Right forelimb (tissue), 1 donor: ENCODE measurements around the gene GRB10.

Source experiments
- DNase-seq: peaks from one replicate; pipeline ENCODE4 v3.0.0-alpha.2; 2018

Gene GRB10

DNA sequence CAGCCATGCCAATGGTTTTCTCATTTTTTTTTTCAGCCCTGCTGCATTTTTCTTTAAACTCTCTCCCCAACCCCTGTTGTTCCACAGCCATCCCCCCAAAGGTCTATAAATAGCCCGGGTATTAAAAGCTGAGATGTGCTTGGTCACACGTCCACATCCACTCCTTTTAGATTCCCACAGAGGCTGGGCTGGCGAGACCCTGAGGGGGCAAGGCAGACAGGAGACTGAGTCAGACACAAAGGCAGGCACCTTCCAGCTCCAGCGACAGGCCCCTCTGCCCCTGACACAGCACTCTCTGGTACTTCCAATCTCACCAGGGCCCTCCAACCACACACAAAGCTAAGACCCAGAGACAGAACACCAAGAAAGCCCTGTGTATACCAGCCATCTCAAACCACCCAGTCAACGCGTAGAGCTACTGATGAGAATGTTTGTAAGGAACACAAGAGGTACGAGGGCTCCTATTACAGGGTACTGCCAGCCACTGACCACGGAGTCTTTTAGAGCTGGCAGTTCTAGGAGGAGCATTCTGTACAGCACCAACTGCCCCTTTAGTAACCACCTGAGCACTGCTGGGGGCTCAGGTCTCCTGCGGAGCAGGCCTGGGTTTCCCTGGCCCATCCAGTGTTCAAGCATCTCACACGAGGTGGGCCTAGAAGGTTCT is 153.3 kb downstream of the GRB10 start:
- peak; percentile 32 for DNase-seq

DNA sequence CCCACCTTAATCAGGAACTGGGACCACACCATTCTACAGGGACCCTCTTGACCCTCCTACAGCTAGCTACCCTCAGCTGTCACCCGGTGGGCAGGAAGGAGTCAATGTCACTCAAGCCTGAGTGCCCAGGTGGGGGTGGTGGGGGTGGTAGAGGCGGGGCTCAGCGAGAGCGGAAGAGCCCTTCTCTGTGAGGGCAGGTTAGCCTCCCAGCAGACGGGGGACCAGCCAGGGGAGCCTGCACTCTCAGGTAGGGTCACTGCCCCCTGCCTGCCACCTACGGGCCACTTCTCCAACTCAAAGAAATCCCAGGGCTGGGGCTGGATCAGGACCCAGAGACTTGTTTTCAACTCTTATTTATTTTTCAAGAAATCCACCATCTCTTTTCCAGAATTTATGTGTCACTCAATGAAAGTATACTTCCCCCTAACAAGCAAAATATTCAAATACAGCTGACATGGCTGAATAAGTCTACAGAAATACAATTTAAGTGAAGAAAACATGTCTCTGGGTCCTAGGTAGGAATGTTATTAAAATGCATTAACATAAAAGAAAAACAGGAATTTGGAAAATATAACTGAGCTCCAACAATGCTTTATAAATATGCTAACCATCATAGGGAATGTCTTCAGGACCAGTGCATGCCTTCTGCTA is 154.1 kb downstream of the GRB10 start:
- no peak for DNase-seq

DNA sequence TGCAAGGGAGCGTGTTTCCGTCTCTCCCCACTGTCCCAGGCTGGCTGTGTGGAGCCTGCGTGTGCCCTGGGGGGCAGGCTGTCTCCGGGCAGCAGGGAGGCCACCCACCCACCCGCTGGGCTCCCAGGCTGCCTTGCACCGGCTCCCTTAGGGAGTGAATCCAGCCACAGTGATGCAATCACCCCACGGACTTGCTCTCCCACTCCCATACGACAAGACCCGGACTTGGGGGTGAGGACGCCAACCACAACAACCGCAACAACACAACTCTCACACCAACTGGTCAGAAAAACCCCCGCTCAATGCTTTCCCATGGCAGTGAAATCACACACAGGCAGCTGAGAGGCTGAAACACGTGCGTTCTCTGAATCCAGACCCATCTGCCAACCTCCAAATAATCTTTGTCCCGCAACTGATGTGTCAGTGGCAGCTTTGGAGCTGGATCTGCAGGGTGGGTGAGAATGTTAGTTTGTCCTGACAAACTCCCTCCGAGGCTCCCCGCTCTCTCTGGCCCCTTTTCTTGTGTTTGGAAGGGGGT is 154.8 kb downstream of the GRB10 start:
- DNase-seq: peak; percentile 28

DNA sequence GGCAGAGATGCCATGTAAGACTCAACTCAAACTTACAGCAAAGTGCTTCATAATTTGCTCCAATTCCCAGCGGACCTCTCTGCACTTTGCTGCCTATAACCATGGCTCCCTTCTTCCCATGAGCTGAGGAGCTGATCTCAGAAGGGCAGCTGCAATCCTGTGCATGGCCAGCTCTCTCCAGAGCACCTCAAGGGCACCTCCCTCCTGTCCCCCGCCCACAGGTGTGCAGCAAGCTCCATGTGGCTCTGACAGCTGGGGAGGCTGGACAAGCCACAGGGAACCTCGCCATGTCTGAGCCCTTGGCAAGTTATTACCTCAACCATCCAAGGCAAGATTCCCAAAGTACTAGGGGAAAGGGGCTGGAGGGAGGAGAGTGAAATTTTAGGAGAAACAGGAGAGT is 156.4 kb downstream of the GRB10 start:
- DNase-seq: peak; percentile 5

DNA sequence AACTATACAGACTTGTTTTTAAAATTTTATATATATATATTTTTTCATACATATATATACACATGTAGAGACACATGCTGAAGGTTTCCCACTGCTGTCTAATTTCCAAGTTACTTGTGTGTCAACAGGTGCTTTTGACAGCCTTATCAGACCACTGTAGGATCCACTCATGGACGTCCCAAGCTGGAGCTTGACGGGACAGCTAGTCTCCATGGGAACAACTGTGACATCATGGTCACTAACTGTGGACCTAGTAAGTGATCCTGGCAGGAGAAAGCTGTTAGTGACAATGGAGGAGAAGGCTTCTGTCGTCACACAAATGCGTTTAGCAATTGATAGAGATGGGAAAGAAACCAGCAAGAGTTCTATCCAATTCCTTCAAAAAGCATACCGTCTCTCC is 157.3 kb downstream of the GRB10 start:
- no peak for DNase-seq

DNA sequence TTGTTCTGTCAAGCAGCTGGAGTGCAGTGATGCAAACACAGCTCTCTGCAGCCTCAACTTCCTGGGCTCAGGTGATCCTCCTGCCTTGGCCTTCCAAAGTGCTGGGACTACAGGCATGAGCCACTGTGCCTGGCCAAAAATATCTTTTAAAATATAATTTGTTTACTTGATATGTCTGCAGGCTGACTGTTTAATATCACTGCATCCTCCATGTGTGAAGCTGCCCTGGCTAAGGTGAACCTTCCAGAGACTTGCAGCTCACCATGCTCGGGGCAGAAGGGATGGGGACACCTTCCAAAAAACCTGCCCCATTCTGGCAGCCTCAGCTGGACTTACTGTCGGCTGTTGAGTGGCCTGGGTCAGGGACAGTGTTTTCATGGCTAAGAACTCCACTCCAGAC is 159.9 kb downstream of the GRB10 start:
- DNase-seq: peak; percentile 4

DNA sequence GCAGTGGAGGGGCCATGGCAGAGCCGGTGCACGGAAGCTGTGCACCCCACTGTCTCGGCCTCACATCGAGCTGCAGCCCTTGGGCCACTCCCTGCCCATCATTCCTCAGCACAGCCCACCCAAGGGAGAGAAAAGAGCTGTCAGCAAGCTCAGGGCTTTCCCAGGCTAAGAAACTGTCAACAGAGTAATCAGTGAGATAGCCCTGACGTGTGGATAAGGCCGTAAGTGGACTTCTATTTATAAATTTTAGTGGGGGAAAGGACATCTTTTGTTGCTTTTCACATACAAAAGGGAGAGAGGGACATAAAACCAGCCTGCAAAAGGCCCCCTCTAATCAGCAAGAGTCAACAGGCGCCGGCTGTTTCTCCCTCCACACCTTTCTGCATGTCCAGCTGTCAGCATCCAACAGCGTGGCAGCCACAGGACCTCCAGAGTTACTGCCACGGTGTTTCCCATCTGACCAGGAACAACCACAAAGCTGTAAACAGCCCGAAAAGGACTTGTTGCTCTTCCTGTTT is 160.7 kb downstream of the GRB10 start:
- peak; percentile 10 for DNase-seq

DNA sequence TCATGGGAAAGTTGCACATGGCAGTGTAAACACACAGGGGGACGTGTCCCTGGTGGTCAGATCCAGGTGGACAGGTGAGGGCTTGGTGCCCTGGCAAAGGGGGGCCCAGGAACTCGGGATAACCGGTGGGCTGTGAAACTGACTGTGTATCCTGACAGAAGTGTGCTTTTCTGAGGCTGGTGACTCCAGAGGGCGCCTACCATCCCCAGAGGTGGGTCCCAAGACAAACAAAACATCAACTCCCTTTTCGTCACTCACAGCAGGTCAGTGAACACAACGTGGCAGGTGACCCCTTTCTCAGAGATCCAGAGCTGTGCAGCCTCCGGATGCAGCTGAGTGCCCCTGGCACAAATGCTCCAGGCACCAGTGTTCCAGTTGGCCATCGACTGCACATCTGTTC is 161.5 kb downstream of the GRB10 start:
- DNase-seq: peak; percentile 31

DNA sequence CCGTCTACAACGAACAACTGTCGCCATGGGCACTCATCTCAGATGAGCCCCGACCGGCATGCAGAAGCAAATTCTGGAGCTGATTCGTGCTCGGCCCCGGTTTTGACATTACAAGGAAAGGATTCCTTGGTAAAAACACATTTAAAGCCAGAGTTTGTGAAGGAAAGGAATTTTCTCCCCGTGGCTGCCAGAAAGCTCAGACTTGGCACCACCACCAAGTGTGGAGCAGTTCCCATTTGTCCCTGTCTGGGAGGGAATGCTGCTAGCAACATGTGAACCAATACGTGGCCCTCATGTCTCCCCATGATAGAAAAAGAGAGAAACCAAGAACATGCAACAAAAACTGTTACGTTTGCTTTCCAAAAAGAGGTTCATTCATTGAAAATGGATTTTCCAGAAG is 162.3 kb downstream of the GRB10 start:
- peak; percentile 64 for DNase-seq

DNA sequence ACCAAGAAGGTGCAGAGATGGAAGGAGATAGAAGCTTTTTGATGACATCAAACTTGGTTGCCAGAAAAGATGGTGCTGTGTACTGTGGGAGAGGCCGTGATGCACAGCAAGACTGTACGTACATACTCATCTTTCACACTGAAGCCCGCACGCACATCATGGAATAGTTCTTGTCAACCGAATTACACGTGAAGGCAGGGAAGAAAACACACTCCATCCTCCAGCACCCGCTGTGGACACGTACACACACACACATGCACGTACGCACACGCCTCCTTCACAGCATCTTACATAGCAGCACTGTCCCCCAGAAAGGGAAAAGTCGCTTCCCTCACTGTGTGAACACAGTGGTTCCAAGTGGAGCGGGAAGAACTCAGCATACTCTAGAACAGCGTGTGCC is 163.0 kb downstream of the GRB10 start:
- peak; percentile 17 for DNase-seq

DNA sequence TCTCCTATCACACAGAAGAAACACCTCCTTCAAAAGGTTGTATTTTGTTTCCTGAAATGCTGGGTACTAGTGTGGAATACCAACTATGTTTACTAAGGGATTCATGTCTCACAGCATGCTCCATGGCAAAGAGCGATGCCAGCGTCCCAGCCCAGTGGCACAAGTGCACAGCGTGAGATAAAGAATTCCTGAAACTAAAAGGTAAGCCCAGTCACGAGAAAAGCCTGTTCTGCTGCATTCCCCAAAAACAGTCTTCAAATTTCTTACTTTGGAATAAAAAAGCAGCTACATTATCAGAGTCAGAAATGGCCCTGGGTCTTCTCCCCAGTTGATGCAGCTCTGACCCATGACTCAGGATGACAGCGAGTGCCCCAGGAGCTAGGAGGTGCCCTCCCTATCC is 164.4 kb downstream of the GRB10 start:
- no peak for DNase-seq

DNA sequence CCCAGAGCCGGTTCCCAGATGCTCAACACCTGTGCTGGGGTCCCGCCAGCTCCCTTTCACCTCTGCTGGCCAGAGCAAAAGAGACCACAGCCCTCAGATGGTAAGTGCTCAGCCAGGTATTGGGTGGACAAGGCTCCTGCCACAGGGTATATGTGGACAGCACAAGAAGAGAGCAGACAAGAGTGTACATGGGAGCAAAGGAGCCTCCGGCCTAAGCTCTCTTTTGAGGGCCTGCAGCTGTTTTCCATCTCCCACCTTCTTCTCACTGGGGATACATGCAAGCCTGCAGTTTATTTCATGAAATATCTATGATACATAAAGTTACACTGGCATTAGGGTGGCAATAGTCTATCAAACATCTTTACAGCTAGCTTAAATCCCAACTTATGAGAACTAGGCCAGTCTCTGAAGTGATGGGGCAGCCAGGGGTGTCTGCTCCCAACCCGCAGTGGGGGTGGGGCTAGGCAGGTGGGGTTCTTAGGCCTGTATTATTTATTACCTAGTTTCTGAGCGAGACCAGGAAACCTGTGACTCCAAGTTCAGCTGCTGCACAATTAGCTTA is 167.1 kb downstream of the GRB10 start:
- peak; percentile 43 for DNase-seq

DNA sequence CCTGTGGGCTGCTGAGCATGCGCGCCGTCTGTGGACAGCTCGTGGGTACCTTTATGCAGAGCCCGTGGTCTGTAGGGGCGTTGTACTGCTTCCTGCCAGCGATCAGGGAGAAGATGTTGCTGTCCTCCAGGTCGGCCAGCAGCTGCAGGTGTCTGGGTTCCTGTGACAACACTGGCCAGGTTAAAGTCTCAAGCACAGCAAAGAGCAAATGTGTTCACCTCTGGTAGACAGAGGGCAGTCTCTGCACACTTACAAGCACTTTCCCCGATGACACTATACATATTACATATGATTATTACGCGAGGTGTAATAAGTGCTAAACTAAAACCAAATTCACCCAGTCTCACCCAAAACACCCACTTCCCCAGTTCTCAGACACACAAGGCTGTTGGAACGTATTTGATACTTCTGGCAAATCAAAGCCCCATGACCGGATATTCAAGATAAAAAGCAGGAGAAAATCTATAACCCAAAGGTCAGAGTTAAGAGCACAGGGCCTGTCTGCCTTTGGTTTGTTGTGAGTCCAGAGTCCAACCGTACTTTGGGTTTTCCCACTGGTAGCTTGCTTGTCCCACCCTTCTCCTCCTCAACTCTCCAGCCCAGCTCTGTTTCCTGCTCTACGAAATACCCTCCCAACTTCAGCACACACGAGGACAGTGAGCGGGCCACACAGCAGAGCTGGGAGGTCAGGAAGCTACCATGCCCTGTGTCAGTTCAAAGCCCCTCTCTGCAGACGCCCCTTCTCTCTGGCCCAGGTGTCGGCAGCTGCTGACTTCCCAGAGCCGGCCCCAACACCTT is 167.8 kb downstream of the GRB10 start:
- peak; percentile 26 for DNase-seq

DNA sequence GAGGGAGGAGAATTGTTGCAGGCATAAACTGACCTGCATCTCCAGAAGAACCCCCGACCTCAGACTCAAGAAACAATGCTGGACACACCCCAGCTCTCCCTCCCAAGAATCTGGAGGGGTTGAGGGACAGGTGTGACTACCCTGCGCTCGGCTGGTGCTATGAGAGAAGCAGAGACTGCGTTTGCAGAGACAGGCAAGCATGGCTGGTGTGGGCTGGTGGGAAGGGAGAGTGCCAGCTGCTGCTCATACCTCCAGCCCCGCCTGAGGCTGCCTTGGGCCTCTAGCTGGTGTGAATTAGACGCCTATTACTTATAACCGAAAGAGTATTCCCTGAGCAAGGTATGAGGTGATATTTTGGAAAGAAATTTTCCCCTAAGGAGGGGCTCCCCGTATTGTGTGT is 169.2 kb downstream of the GRB10 start:
- peak; percentile 7 for DNase-seq

DNA sequence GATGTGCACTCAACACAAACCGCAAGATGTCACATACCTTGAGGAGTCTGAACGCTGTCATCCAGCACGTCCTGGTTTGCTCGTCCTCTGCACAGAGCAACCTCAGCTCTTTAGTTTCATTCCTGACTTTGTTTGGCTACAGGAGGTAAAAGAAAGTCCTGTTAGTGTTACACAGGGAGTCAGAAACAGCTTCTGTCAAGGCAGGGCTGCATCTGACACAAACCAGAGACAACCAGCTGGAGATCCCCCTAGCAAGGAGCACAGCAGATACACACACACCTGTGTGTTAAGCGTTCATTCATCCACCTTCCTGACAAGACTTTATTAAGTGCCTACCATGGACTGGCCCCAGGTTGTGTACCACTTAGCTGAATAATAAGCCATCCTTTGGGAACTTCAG is 170.0 kb downstream of the GRB10 start:
- DNase-seq: peak; percentile 7

DNA sequence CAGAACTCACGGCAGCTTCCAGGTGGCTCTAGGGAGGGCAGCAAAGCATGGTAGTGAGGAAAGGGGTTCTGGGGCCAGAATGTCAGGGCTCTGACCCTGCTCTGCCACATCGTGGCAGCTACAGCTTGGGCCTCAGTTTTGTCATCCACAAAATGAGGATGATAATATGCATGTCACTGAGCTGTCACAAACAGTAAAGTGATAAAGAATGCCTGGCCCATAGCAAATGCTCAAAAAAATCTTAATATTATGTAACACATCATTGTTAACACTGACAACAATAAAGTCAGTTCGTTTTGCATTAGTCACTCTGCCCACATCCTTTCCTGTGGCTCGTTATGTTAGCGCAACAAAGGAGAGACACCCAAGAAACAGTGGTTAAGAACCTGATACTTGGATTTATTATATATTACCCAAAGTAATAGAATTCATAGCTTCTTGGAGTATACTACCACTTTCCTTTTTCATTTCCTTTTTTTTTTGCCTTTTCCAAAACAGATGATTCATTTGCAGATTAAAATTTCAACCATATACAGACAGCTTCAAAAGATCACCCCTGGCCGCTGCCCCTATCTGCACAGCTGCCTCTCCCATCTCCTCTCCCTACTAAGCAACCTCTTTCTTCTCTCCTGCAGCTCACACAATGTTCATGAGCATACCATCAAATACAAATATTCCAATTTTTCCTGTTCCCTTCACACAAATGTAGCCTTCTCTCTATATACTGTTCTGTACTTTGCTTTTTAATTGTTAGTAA is 172.0 kb downstream of the GRB10 start:
- DNase-seq: peak; percentile 3

DNA sequence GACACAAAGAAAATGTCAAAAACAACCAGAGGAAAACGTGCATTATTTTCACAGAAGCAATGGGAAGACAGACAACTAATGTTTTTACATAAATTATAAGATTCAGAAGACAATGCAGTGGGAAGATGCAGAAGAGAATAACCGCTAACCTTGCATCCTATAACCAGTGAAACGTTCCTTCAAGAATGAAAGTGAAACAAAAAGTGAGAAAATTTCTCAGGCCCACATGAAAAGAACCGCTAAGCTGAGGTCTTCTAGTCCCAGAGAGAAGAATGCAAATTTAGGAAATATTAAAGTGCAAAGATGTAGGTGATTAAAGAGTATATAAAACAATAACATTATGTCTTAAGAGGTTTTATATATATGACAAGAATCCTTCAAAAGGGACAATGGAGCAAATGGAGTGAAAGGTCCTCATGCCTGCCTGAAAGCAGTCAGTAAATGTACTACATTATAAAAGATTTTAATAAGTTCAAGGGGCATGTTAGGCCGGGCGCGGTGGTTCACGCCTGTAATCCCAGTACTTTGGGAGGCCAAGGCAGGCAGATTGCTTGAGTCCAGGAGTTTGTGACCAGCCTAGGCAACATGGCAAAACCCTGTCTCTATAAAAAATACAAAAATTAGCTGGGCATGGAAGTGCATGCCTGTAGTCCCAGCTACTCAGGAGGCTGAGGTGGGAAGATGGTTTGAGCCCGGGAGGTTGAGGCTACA is 174.3 kb downstream of the GRB10 start:
- DNase-seq: no peak

DNA sequence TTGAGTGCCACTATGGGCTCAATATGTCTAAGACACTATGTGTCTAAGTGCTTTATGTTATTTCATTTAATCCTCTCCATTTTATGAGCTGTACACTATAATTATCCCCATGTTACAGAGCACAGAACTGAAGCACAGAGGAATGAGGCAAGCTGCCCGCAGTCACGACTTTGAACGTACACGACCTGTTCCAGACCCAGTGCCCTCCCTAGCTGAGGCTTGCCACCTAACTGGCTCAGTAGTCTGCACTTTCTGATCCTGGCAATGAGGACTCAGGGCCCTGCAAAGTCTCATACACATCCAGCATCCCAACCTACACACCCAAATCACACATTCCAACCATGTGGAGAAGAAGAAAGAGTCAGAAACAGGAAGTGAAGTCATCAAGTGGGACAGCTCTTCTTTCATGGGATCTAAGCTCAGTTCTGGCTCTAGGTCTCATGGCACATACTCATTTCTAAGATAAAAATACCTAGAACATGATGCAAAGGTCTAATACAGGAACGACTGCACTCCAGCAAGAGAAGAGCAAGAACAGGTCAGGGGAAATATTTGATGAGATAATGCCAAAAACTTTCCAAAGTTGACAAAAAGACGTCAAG is 175.1 kb downstream of the GRB10 start:
- no peak for DNase-seq

DNA sequence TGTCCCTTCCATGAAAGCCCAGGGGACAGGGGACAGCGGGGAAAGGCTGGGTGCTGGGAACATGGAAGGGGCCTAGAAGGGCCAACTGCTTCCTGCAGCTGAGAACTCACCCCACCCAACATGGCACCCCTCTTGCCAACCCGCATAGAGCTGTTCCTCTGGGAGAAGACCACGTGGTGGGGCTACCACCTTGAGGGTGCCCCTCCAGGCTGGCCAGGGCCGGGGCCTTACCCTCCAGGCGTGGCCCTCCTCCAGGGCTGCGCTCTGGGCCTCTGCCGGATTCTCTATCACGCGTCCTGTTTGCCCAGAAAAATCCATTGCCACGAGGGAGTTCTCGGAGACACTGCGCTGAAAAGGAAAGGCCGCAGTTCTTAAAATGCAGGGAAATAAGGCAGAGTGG is 177.6 kb downstream of the GRB10 start:
- DNase-seq: no peak

DNA sequence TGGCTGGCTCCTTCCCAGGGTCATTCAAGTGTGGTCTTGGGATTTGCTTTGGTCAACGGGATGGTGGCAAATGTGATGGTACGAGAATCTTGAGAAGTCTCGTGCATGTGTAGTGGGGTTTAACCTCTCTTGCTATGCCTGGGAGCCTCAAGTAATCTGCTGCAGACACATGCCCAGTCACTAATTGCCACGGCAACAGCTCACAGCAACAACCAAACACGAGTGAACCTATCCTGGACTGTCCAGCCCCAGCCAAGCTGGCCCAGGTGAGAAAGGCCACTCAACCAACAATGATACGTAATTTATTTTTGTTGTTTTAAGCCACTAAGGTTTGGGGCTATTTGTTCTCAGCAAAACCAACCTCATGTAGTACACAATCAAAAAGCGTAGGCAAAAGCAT is 179.4 kb downstream of the GRB10 start:
- DNase-seq: no peak

DNA sequence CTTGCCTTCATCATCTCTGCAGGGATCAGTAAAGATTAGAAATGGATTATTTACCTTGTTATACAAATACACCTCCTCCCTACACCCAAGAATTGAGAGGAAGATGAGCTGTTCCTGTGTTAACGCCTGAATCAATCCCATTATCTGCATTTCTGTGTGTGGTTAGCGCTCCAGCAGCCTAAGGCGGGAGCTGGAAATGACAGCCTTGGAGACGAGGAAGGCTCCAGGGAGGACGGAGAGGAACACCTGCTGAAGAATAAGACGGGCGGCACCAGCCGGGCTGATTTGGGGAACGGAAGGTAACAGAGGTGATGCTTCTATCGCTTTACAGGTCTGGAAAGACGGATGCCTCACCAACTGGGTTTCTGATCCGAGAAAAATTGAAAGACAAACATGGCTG is 183.3 kb downstream of the GRB10 start:
- no peak for DNase-seq
